Keratinocyte (primary cell): ENCODE data around the gene MMP24. TPM values are rescaled to one million over a fixed set of nuclear protein-coding genes. Genes with fewer than 3 reads are reported as not detected.

ENCODE experiments used
- DNase-seq: peaks from one replicate; pipeline ENCODE4 v3.0.0-alpha.2; 2011; ENCODE audit warnings: low read depth, missing footprints, low spot score
- FAIRE-seq: peaks from 2 replicates; lab custom pipeline; 2011; peaks lifted over from hg19 to GRCh38; lab: Jason Lieb, UNC
- H2AFZ ChIP-seq: 2 replicates; pipeline ENCODE4 v1.6.0; 2012; ENCODE audit warnings: low read length, control low read depth, inconsistent platforms; ENCODE audit not compliant: control insufficient read depth
- H3K27ac ChIP-seq: 2 replicates; pipeline ENCODE4 v1.5.1; 2011; ENCODE audit warnings: low read length; ENCODE audit not compliant: control insufficient read depth, insufficient read depth
- H3K27me3 ChIP-seq: 3 replicates; pipeline ENCODE4 v1.6.0; 2011; ENCODE audit warnings: low read length; ENCODE audit not compliant: control insufficient read depth, insufficient read depth; ENCODE audit errors: extremely low read depth
- H3K36me3 ChIP-seq, 2 experiments: 2 replicates in 1 of 2; 3 replicates in 1 of 2; pipeline ENCODE4 v1.5.1; 2011; ENCODE audit warnings: low read length in 2 of 2, mild to moderate bottlenecking in 1 of 2; ENCODE audit not compliant: control insufficient read depth in 2 of 2, insufficient read depth in 2 of 2; ENCODE audit errors: extremely low read depth in 1 of 2
- H3K4me1 ChIP-seq: 3 replicates; pipeline ENCODE4 v1.5.1; 2011; ENCODE audit warnings: low read length; ENCODE audit not compliant: control insufficient read depth, insufficient read depth; ENCODE audit errors: extremely low read depth
- H3K4me2 ChIP-seq: 3 replicates; pipeline ENCODE4 v1.6.0; 2011; ENCODE audit warnings: low read depth, low read length; ENCODE audit not compliant: control insufficient read depth, insufficient read depth; ENCODE audit errors: extremely low read depth
- H3K4me3 ChIP-seq, 3 experiments: fragments of 200-600 bp in 1 of 3; sonication (generic) in 1 of 3; 2 replicates in 2 of 3; 3 replicates in 1 of 3; pipeline ENCODE4 v1.5.1; 2011 to 2016; ENCODE audit warnings: low read length in 3 of 3, mild to moderate bottlenecking in 3 of 3, control low read depth in 2 of 3, inconsistent platforms in 1 of 3, low read depth in 1 of 3, mixed read lengths in 1 of 3, mixed run types in 1 of 3, moderate library complexity in 1 of 3; ENCODE audit not compliant: control insufficient read depth in 2 of 3, insufficient read depth in 2 of 3; ENCODE audit errors: extremely low read depth in 1 of 3
- H3K79me2 ChIP-seq: 2 replicates; pipeline ENCODE4 v1.6.0; 2012; ENCODE audit warnings: low read length; ENCODE audit not compliant: control insufficient read depth, insufficient read depth
- H3K9ac ChIP-seq: 3 replicates; pipeline ENCODE4 v1.6.0; 2011; ENCODE audit warnings: low read length; ENCODE audit not compliant: control insufficient read depth, insufficient read depth; ENCODE audit errors: extremely low read depth
- H3K9me1 ChIP-seq: 3 replicates; pipeline ENCODE4 v1.6.0; 2011; ENCODE audit warnings: low read length; ENCODE audit not compliant: control insufficient read depth, insufficient read depth; ENCODE audit errors: extremely low read depth
- H3K9me3 ChIP-seq: 2 replicates; pipeline ENCODE4 v1.5.1; 2012; ENCODE audit warnings: low read depth, low read length; ENCODE audit not compliant: control insufficient read depth
- H4K20me1 ChIP-seq: 3 replicates; pipeline ENCODE4 v1.6.0; 2011; ENCODE audit warnings: low read length; ENCODE audit not compliant: control insufficient read depth, insufficient read depth; ENCODE audit errors: extremely low read depth
- EZH2 ChIP-seq: IDR thresholded peaks from one replicate; pipeline ENCODE4 v1.6.1; 2012; ENCODE audit warnings: inconsistent platforms, mild to moderate bottlenecking, low read length, moderate library complexity
- dilution Hi-C: fragments of 300-500 bp; cut with MboI; formaldehyde crosslinking; loops from one replicate; pipeline ENCODE4 v1.7.0; 2020; ENCODE audit warnings: low sequenced_read_pairs; ENCODE audit not compliant: extremely low pct_ligation_motif_present
- polyA plus RNA-seq, 5 experiments: library from polyadenylated mRNA; depleted of rRNA in 3 of 5; stranded (reverse) in 3 of 5; stranded (forward) in 1 of 5; unstranded in 1 of 5; fragments of >200 nt; gene quantifications; 1 replicate in 1 of 5; 2 replicates in 3 of 5; 3 replicates in 1 of 5; pipeline versions ENCODE4 v1.2.1 to v1.2.3, GENCODE V29; 2011 to 2012; ENCODE audit warnings: missing spikeins in 2 of 5, low read depth in 1 of 5, low replicate concordance in 1 of 5
- TF ChIP-seq, protein P1 (sequence below), 3 experiments: IDR thresholded peaks in 1 of 3; conservative IDR thresholded peaks in 1 of 3; optimal IDR thresholded peaks in 1 of 3; 2 replicates in 2 of 3; 3 replicates in 1 of 3; pipeline versions ENCODE3 to v1.5.1; 2011; ENCODE audit warnings: low read length in 3 of 3, mild to moderate bottlenecking in 3 of 3, moderate library complexity in 2 of 3, control low read depth in 1 of 3, inconsistent platforms in 1 of 3; ENCODE audit not compliant: insufficient read depth in 2 of 3; ENCODE audit errors: extremely low read depth in 1 of 3

Gene MMP24
- polyA plus RNA-seq, 1 donor (not counting 4 experiments of a cell fraction or from before 2014, with no cell fraction given) = not detected

DNA sequence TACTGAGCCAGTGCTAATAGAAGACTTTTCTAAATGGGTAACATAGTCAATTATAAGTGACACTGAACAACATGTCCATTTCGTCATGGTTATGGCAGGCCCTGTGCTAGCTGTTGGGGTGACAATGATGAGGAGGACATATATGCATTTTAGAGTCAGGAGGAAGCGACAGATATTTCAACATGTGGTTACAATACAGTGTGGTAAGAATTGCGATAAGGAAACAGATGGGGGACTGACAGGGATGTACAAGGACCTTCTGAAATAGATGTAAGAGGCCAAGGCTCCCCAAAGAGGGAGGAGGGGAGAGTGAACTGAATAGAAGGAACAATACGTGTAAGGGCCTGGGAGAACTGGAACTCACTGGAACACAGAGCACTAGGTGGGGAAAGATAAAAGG lies 11.7 kb downstream of the MMP24 start:
- no peaks in the 10 kb centered on the region for H3K9me3 ChIP-seq
- H2AFZ ChIP-seq = no peak overlapping the region
- H3K9ac ChIP-seq = no peak overlapping the region
- H3K4me1 ChIP-seq = no peaks in the 10 kb centered on the region
- no peaks in the 10 kb centered on the region for H4K20me1 ChIP-seq
- no peaks in the 10 kb centered on the region for H3K79me2 ChIP-seq
- no peak overlapping the region for H3K4me3 ChIP-seq
- H3K9me1 ChIP-seq = no peaks in the 10 kb centered on the region
- H3K36me3 ChIP-seq = no peaks in the 10 kb centered on the region
- DNase-seq (no peak), FAIRE-seq (no peak)
- no peak overlapping the region for H3K27ac ChIP-seq
- TF ChIP-seq EZH2 = no peak
- TF ChIP-seq, protein P1, sequence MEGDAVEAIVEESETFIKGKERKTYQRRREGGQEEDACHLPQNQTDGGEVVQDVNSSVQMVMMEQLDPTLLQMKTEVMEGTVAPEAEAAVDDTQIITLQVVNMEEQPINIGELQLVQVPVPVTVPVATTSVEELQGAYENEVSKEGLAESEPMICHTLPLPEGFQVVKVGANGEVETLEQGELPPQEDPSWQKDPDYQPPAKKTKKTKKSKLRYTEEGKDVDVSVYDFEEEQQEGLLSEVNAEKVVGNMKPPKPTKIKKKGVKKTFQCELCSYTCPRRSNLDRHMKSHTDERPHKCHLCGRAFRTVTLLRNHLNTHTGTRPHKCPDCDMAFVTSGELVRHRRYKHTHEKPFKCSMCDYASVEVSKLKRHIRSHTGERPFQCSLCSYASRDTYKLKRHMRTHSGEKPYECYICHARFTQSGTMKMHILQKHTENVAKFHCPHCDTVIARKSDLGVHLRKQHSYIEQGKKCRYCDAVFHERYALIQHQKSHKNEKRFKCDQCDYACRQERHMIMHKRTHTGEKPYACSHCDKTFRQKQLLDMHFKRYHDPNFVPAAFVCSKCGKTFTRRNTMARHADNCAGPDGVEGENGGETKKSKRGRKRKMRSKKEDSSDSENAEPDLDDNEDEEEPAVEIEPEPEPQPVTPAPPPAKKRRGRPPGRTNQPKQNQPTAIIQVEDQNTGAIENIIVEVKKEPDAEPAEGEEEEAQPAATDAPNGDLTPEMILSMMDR (optimal IDR thresholded peaks at IDR 0.05 in 1 of 3, IDR thresholded peaks at IDR 0.05 in 1 of 3, conservative IDR thresholded peaks at IDR 0.05 in 1 of 3; ENCODE audit: extremely low read depth in 1 of 3, insufficient read depth in 2 of 3, low read length in 3 of 3) = no peak
- H3K4me2 ChIP-seq = no peak overlapping the region
- H3K27me3 ChIP-seq = peaks cover 10% of the 10 kb centered on the region
- dilution Hi-C loops = no loop called here

DNA sequence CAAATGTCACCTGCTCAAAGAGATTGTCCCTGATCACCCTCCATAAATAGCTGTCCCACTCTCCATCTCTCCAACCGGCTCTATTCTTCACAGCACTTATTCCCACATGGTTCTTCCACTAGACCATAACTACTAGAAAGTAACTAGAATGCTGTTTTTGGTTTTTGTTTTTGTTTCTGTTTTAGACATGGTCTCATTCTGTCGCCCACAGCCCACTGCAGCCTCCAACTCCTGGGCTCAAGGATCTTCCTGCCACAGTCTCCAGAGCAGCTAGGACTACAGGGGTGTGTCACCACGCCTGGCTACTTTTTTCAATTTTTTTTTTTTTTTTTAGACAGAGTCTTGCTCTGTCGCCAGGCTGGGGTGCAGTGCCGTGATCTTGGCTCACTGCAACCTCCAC lies 12.2 kb downstream of the MMP24 start:
- Histone ChIP-seq H3K4me1 (no peaks in the 10 kb centered on the region), H3K9ac (no peak overlapping the region), H3K4me3 (no peak overlapping the region), H3K79me2 (no peaks in the 10 kb centered on the region), H3K27me3 (peaks cover 10% of the 10 kb centered on the region), H3K27ac (no peak overlapping the region), H3K36me3 (no peaks in the 10 kb centered on the region), H3K4me2 (no peak overlapping the region), H3K9me3 (no peaks in the 10 kb centered on the region), H4K20me1 (no peaks in the 10 kb centered on the region), H2AFZ (no peak overlapping the region), H3K9me1 (no peaks in the 10 kb centered on the region)
- FAIRE-seq = no peak
- no peak for DNase-seq
- TF ChIP-seq, protein P1 (optimal IDR thresholded peaks at IDR 0.05 in 1 of 3, IDR thresholded peaks at IDR 0.05 in 1 of 3, conservative IDR thresholded peaks at IDR 0.05 in 1 of 3; ENCODE audit: extremely low read depth in 1 of 3, insufficient read depth in 2 of 3, low read length in 3 of 3) = no peak
- no peak for TF ChIP-seq EZH2
- dilution Hi-C loops = no loop called here
